ENCODE data around the gene AGPAT3.

The AGPAT3 gene

GRCh38 chr21:43879348-43880110 is 14.5 kb downstream of the AGPAT3 start:
- TF ChIP-seq ZNF274 (IDR thresholded peaks at IDR 0.05; ENCODE audit: low read depth, low read length), result no peak
- H3K4me3 ChIP-seq (ENCODE audit: low read length), result no peak overlapping the region

GRCh38 chr21:43880111-43880985 is 15.3 kb downstream of the AGPAT3 start:
- no peak overlapping the region for H3K4me3 ChIP-seq (ENCODE audit: low read length)
- no peak for TF ChIP-seq ZNF274 (IDR thresholded peaks at IDR 0.05; ENCODE audit: low read depth, low read length)

GRCh38 chr21:43881283-43881682 is 16.3 kb downstream of the AGPAT3 start:
- TF ChIP-seq ZNF274 (IDR thresholded peaks at IDR 0.05; ENCODE audit: low read depth, low read length), result no peak

GRCh38 chr21:43881935-43882334 is 16.9 kb downstream of the AGPAT3 start:
- TF ChIP-seq ZNF274 (IDR thresholded peaks at IDR 0.05; ENCODE audit: low read depth, low read length), result no peak
- no peak overlapping the region for H3K4me3 ChIP-seq (ENCODE audit: low read length)

More at GRCh38 chr21:43881283-43881682, 16.3 kb downstream of the AGPAT3 start:
- no peak overlapping the region for H3K4me3 ChIP-seq (ENCODE audit: low read length)

DNA sequence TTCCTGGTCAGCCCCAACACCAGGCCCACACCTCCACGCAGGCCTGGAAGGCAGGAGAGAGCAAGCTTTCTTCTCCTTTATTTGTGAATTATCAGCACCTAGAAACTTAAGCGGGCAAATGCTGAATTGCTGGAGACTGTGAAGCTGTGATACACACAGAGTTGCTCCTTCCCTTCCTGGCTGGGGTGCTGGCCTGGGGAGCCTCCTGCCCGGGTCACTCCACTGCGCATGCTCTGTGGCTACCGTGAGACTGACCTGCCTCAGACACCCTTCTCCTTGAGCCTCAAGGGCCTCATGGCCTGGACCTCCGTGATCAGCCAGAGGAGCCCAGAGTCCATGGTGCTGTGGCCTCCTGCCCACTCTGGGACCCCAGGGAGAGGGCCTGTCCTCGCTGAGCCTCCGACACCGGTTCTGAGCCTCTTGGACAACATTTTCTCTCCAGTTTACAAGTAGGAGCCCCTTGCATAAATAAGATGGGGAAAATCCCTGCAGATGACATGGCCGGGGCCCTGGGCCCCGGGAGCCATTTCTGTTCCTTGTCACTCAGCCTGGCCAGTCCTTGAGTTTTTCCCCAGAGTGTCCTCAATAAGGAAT is 18.0 kb downstream of the AGPAT3 start:
- TF ChIP-seq ZNF274 (IDR thresholded peaks at IDR 0.05; ENCODE audit: low read depth, low read length), result no peak
- no peak overlapping the region for H3K4me3 ChIP-seq (ENCODE audit: low read length)

GRCh38 chr21:43884012-43884860 is 19.2 kb downstream of the AGPAT3 start:
- no peak for TF ChIP-seq ZNF274 (IDR thresholded peaks at IDR 0.05; ENCODE audit: low read depth, low read length)
- H3K4me3 ChIP-seq (ENCODE audit: low read length), result no peak overlapping the region

GRCh38 chr21:43884861-43885417 is 19.9 kb downstream of the AGPAT3 start:
- H3K4me3 ChIP-seq (ENCODE audit: low read length), result no peak overlapping the region
- no peak for TF ChIP-seq ZNF274 (IDR thresholded peaks at IDR 0.05; ENCODE audit: low read depth, low read length)

GRCh38 chr21:43885721-43886120 is 20.7 kb downstream of the AGPAT3 start:
- no peak for TF ChIP-seq ZNF274 (IDR thresholded peaks at IDR 0.05; ENCODE audit: low read depth, low read length)
- H3K4me3 ChIP-seq (ENCODE audit: low read length), result no peak overlapping the region

- no peak overlapping the region for H3K4me3 ChIP-seq (ENCODE audit: low read length)
- no peak for TF ChIP-seq ZNF274 (IDR thresholded peaks at IDR 0.05; ENCODE audit: low read depth, low read length)
Measured at GRCh38 chr21:43886565-43886964, 21.5 kb downstream of the AGPAT3 start.

GRCh38 chr21:43889069-43889468 is 24.0 kb downstream of the AGPAT3 start:
- no peak for TF ChIP-seq ZNF274 (IDR thresholded peaks at IDR 0.05; ENCODE audit: low read depth, low read length)
- no peak overlapping the region for H3K4me3 ChIP-seq (ENCODE audit: low read length)

GRCh38 chr21:43890042-43890441 is 25.0 kb downstream of the AGPAT3 start:
- TF ChIP-seq ZNF274 (IDR thresholded peaks at IDR 0.05; ENCODE audit: low read depth, low read length), result no peak
- H3K4me3 ChIP-seq (ENCODE audit: low read length), result no peak overlapping the region

DNA sequence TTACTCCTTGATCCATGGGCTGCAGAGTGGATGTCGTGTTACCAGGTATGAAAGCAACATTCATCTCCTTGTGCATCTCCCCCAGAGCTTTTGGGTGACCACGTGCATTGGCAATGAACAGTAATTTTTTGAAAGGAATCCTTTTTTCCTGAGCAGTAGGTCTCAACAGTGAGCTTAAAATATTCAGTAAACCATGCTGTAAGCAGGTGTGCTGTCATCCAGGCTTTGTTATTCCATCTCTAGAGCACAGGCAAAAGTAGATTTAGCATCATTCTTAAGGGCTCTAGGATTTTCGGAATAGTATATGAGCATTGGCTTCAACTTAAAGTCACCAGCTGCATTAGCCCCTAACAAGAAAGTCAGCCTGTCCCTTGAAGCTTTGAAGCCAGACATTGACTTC is 27.3 kb downstream of the AGPAT3 start:
- no peak for TF ChIP-seq ZNF274 (IDR thresholded peaks at IDR 0.05; ENCODE audit: low read depth, low read length)
- H3K4me3 ChIP-seq (ENCODE audit: low read length), result no peak overlapping the region

DNA sequence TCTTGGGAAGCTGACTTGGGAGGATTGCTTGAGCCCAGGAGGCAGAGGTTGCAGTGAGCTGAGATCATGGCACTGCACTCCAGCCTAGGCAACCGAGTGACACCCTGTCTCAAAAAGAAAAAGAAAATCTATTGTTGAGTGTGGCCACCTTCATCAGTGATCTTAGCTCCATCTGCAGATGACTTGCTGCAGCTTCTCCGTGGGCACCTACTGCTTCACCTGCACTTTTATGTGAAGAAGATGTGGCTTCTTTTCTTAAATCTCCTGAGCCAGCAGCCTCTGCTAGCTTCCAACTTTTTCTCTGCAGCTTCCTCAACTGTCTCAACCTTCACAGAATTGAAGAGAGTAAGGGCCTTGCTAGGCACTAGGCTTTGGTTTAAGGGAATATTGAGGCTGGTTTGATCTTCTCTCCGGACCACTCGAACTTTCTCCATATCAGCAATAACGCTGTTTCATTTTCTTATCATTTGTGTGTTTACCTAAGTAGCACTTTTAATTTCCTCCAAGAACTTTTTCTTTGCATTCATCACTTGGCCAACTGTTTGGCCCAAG is 28.0 kb downstream of the AGPAT3 start:
- no peak for TF ChIP-seq ZNF274 (IDR thresholded peaks at IDR 0.05; ENCODE audit: low read depth, low read length)

More for the DNA sequence above, 28.0 kb downstream of the AGPAT3 start:
- H3K4me3 ChIP-seq (ENCODE audit: low read length), result peak overlapping the region; percentile 27; the same call in 1 of the 2 replicates
